Esophagus squamous epithelium (tissue), 4 donors: Measurements from ENCODE around the gene MPP3.

Experiments
- POLR2A ChIP-seq, 4 donors: fragments of 450-650 bp; IDR thresholded peaks; one replicate each; pipeline ENCODE4 v1.6.1; 2017; ENCODE audit warnings: antibody characterized with exemption in 4 of 4, mild to moderate bottlenecking in 4 of 4, moderate library complexity in 3 of 4
- TF ChIP-seq, protein P1 (sequence below), 6 experiments: fragments of 450-650 bp in 4 of 6; fragments of 200-600 bp in 2 of 6; sonication (generic) in 2 of 6; IDR thresholded peaks; one replicate each; pipeline ENCODE4 v1.5.1; 2016 to 2019; ENCODE audit warnings: antibody characterized with exemption in 6 of 6, mild to moderate bottlenecking in 4 of 6, moderate library complexity in 4 of 6

DNA sequence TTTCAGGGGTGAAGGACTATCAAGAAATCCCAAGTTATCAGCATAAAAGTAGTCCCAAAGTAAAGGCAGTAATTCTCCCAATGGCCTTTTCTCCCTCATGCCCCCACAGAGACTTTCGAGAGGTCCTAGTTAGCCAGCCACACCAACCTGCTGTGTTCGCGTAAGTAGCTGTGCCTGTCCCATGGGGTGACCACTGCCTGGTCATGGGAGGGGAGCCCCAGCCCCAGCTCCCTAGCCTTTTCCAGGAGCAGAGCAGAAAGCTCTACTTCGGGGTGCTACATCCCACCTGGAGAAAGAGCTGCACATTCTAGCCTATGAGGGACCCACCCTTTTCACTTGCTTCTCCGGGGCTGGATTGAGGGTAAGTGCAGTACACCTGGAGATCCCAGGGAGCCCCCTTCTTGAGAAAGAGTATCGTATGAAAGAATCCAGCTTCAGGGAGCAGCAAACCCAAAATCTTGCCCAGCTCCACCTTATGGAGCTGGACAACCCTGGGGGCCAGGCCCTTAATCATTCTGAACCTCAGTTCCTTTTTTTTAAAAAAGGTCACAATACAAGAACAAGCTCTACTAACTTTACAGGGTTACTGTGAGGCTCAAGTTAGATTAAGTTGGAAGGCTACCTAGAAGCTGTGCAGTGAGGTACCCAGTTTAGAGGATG, 65.8 kb downstream of the MPP3 start:
- no peak for TF ChIP-seq POLR2A (IDR thresholded peaks at IDR 0.05)
- TF ChIP-seq, protein P1, sequence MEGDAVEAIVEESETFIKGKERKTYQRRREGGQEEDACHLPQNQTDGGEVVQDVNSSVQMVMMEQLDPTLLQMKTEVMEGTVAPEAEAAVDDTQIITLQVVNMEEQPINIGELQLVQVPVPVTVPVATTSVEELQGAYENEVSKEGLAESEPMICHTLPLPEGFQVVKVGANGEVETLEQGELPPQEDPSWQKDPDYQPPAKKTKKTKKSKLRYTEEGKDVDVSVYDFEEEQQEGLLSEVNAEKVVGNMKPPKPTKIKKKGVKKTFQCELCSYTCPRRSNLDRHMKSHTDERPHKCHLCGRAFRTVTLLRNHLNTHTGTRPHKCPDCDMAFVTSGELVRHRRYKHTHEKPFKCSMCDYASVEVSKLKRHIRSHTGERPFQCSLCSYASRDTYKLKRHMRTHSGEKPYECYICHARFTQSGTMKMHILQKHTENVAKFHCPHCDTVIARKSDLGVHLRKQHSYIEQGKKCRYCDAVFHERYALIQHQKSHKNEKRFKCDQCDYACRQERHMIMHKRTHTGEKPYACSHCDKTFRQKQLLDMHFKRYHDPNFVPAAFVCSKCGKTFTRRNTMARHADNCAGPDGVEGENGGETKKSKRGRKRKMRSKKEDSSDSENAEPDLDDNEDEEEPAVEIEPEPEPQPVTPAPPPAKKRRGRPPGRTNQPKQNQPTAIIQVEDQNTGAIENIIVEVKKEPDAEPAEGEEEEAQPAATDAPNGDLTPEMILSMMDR (IDR thresholded peaks at IDR 0.05): no peak
